ENCODE data around the gene MRTO4. TPM values are rescaled to one million over a fixed set of nuclear protein-coding genes. Genes with fewer than 3 reads are reported as not detected.

The MRTO4 gene
- total and polyA plus RNA-seq, 10 of the 15 experiments (the other 5 are each of a cell fraction or from before 2014, with no cell fraction given) = 43.5 to 99.5 (median 69.7) TPM

DNA sequence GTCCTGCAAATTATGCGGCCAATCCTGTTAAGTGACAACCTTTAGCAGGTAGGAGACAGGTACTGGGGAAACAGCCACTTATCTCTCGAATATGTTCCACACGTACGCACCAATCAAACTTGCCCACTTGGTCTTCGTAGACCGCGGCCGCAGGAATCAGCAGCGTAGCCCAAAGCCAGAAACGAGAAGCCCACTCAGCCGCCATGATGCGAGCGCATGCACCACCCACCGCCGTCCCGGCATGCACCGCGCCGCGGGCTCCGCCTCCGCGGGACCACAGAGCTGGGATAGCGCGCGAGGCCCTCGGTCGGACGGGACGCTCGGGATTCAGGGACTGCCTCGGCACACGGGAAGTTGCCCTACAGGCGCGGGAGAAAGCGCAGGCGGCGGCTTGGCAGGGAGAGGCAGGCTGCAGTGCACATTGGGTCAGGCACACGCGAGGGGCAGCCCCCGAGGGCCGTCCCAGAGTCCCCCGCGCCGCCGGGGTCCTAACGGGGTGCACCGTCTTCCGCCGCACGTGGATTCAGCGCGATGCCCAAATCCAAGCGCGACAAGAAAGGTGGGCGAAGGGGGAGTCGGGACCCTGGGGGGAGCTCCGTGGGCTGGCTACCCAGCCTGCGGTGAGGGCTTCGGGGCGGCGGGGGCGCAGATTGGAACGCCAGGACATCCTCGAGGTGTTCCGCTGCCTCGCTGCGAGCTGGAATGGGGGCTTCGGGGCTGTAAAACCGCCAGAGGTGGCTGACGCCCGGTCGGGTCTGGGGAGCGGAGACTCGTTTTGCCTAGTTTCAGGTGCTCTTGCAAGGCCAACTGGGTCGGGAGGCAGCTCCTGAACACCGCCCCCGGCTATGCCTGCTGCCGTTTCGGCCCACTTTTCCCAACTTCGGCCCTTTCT, at the start of gene MRTO4, which contains the start of gene EMC1 (continued):
- TF ChIP-seq, protein P1, sequence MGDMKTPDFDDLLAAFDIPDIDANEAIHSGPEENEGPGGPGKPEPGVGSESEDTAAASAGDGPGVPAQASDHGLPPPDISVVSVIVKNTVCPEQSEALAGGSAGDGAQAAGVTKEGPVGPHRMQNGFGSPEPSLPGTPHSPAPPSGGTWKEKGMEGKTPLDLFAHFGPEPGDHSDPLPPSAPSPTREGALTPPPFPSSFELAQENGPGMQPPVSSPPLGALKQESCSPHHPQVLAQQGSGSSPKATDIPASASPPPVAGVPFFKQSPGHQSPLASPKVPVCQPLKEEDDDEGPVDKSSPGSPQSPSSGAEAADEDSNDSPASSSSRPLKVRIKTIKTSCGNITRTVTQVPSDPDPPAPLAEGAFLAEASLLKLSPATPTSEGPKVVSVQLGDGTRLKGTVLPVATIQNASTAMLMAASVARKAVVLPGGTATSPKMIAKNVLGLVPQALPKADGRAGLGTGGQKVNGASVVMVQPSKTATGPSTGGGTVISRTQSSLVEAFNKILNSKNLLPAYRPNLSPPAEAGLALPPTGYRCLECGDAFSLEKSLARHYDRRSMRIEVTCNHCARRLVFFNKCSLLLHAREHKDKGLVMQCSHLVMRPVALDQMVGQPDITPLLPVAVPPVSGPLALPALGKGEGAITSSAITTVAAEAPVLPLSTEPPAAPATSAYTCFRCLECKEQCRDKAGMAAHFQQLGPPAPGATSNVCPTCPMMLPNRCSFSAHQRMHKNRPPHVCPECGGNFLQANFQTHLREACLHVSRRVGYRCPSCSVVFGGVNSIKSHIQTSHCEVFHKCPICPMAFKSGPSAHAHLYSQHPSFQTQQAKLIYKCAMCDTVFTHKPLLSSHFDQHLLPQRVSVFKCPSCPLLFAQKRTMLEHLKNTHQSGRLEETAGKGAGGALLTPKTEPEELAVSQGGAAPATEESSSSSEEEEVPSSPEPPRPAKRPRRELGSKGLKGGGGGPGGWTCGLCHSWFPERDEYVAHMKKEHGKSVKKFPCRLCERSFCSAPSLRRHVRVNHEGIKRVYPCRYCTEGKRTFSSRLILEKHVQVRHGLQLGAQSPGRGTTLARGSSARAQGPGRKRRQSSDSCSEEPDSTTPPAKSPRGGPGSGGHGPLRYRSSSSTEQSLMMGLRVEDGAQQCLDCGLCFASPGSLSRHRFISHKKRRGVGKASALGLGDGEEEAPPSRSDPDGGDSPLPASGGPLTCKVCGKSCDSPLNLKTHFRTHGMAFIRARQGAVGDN (IDR thresholded peaks at IDR 0.05) = peak; percentile 87
- peak; percentile 98 for TF ChIP-seq YY1 (IDR thresholded peaks at IDR 0.05; ENCODE audit: low read depth, low read length)
- TF ChIP-seq, protein P2, sequence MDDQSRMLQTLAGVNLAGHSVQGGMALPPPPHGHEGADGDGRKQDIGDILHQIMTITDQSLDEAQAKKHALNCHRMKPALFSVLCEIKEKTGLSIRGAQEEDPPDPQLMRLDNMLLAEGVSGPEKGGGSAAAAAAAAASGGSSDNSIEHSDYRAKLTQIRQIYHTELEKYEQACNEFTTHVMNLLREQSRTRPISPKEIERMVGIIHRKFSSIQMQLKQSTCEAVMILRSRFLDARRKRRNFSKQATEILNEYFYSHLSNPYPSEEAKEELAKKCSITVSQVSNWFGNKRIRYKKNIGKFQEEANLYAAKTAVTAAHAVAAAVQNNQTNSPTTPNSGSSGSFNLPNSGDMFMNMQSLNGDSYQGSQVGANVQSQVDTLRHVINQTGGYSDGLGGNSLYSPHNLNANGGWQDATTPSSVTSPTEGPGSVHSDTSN (IDR thresholded peaks at IDR 0.05; ENCODE audit: insufficient replicate concordance, low read depth, low read length) = no peak
- TF ChIP-seq, protein P3, sequence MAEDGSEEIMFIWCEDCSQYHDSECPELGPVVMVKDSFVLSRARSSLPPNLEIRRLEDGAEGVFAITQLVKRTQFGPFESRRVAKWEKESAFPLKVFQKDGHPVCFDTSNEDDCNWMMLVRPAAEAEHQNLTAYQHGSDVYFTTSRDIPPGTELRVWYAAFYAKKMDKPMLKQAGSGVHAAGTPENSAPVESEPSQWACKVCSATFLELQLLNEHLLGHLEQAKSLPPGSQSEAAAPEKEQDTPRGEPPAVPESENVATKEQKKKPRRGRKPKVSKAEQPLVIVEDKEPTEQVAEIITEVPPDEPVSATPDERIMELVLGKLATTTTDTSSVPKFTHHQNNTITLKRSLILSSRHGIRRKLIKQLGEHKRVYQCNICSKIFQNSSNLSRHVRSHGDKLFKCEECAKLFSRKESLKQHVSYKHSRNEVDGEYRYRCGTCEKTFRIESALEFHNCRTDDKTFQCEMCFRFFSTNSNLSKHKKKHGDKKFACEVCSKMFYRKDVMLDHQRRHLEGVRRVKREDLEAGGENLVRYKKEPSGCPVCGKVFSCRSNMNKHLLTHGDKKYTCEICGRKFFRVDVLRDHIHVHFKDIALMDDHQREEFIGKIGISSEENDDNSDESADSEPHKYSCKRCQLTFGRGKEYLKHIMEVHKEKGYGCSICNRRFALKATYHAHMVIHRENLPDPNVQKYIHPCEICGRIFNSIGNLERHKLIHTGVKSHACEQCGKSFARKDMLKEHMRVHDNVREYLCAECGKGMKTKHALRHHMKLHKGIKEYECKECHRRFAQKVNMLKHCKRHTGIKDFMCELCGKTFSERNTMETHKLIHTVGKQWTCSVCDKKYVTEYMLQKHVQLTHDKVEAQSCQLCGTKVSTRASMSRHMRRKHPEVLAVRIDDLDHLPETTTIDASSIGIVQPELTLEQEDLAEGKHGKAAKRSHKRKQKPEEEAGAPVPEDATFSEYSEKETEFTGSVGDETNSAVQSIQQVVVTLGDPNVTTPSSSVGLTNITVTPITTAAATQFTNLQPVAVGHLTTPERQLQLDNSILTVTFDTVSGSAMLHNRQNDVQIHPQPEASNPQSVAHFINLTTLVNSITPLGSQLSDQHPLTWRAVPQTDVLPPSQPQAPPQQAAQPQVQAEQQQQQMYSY (CRISPR knock-in tag; IDR thresholded peaks at IDR 0.05) = no peak
- peak; percentile 75 for TF ChIP-seq HCFC1 (IDR thresholded peaks at IDR 0.05; ENCODE audit: low read length)
- peak; percentile 94 for TF ChIP-seq SIN3A (IDR thresholded peaks at IDR 0.05; ENCODE audit: low read depth, low read length)
- peak; percentile 100 for TF ChIP-seq MXI1 (IDR thresholded peaks at IDR 0.05; ENCODE audit: low read depth, low read length)
- TF ChIP-seq POLR2AphosphoS2 (IDR thresholded peaks at IDR 0.05; ENCODE audit: low read depth, low read length) = peak; percentile 80

All from GM12878 (cell line).